GM21723 (cell line): ENCODE results near the gene SLC26A11.
"Not testable (repeated sequence)": the region's sequence is repeated elsewhere in the genome, so short reads cannot be mapped to it uniquely, and the experiment has no call there.

Source experiments
- ATAC-seq: cut with Tn5 transposase; IDR thresholded peaks from one replicate; pipeline ENCODE4 v1.9.1; 2021; ENCODE audit warnings: mild to moderate bottlenecking, moderate library complexity; ENCODE audit not compliant: unreplicated experiment

Gene SLC26A11

GRCh38 chr17:80260069-80260535 lies 39.9 kb downstream of the SLC26A11 start:
- no peak for ATAC-seq

GRCh38 chr17:80260791-80261158 lies 40.5 kb downstream of the SLC26A11 start, which contains the start of gene RNF213:
Gene RNF213 (plus strand): TSS chr17:80260852. CDS start chr17:80263682, 2,830 bp downstream.
- no peak for ATAC-seq

- no peak for ATAC-seq
These were observed 41.1 kb downstream of the SLC26A11 start for GRCh38 chr17:80261159-80261894.

- ATAC-seq, result no peak
These were observed 41.7 kb downstream of the SLC26A11 start for GRCh38 chr17:80261895-80262279.

- ATAC-seq, result no peak
These were observed 42.1 kb downstream of the SLC26A11 start for GRCh38 chr17:80262291-80262690.

GRCh38 chr17:80262775-80263244 lies 42.6 kb downstream of the SLC26A11 start:
- no peak for ATAC-seq

GRCh38 chr17:80263253-80264204 lies 43.3 kb downstream of the SLC26A11 start:
- peak; percentile 42 for ATAC-seq

- ATAC-seq, result no peak
These were observed 44.2 kb downstream of the SLC26A11 start for GRCh38 chr17:80264205-80265075.

- no peak for ATAC-seq
These were observed 45.2 kb downstream of the SLC26A11 start for GRCh38 chr17:80265205-80266068.

GRCh38 chr17:80267391-80267790 lies 47.2 kb downstream of the SLC26A11 start:
- ATAC-seq, result no peak

- ATAC-seq, result no peak
These were observed 48.2 kb downstream of the SLC26A11 start for GRCh38 chr17:80268427-80268826.

- no peak for ATAC-seq
These were observed 49.2 kb downstream of the SLC26A11 start for GRCh38 chr17:80269405-80269807.

GRCh38 chr17:80270104-80270503 lies 49.9 kb downstream of the SLC26A11 start:
- no peak for ATAC-seq

- no peak for ATAC-seq
These were observed 50.6 kb downstream of the SLC26A11 start for GRCh38 chr17:80270836-80271235.

GRCh38 chr17:80272366-80272765 lies 52.1 kb downstream of the SLC26A11 start:
- ATAC-seq, result no peak

GRCh38 chr17:80274331-80274730 lies 54.1 kb downstream of the SLC26A11 start:
- no peak for ATAC-seq

- no peak for ATAC-seq
These were observed 54.7 kb downstream of the SLC26A11 start for GRCh38 chr17:80274871-80275449.

GRCh38 chr17:80275857-80276256 lies 55.6 kb downstream of the SLC26A11 start:
- ATAC-seq, result not testable (repeated sequence)
